GM18498 (cell line): ENCODE measurements around the gene FBLN2.

Source experiments
- ATAC-seq: cut with Tn5 transposase; IDR thresholded peaks from one replicate; pipeline ENCODE4 v1.9.1; 2021; ENCODE audit warnings: mild to moderate bottlenecking, moderate library complexity; ENCODE audit not compliant: unreplicated experiment

The FBLN2 gene

DNA sequence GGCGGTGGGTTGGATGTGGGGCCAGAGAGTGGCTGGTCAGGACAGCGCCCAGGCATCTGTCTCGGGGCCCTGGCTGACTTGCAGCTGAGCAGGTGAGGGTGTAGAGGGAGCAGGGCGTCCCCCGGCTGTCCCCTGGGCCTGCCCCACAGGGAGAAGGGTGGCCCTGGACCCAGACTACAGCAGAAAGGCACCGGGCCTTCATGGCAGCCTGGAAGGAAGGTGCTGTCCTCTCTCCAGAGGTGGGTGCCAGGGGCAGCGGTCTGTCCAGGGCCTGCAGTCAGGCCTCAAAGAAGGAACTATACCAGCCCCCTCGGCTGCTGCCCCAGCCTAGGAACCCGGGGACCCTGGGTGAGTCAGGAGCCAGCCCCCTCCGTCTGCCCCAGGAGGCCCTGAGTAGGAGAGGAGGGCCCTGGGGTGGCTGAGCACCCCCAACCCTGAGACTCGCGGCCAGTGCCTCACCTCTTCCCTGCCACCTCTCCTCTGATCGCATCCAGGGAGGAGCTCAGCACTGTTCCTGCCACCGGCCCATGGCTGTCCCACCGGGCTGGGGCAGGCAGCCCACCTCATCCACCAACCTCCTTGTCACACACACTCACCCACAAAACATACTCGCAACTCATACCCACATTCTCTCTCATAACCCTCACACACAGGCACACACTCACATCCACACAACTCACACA lies 133.5 kb downstream of the FBLN2 start:
- no peak for ATAC-seq

DNA sequence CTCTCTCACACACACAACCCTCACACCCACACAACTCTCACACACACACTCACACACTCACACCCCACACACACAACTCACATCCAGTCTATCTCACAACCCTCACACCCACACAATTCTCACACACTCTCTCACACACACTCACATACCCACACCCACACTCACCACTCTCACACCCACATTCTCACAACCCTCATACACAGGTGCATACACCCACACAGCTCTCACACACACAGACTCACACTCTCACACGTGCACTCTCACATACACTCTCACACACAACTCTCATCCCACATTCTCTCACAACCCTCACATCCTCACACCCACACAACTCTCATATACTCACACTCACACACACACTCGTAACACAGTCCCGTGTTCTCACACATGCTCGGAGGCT lies 134.4 kb downstream of the FBLN2 start:
- no peak for ATAC-seq

DNA sequence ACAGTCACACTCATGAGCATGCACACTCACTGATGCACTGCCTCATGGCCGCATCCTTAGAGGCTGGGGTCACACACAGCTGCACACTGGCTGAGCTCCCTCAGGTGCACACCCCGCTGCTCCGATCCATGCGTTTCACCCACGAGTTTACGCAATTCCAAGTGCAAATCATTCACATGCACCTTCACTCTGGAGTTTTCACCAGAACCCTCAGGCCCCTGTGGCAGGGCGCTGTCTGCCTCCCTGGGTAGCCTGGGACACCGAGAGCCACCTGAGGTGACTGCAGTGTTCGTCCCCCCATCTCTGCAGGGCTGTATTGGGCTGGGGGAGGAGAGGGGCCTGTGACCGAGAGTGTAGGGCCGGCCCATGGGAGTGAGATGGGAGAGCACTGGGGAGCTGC lies 134.8 kb downstream of the FBLN2 start:
- no peak for ATAC-seq

DNA sequence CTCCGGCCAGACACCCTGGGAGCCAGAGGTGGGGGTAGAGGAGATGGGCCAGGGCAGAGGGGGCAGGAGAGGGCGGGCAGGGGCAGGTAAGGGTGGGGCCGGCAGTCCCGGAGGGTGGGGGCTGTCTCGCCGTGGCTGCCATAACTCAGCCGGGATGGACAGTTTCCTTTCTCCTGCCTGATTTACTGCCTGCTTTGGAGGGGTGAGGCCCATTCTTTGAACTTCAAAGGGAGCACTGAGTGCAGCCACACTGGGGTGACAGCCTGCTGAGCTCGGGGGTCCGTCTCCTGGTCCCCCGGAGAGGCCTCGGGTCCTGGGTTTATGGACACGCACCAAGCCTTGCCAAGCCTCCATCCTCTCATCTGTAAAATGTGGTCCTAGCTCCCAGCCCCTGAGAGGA lies 135.4 kb downstream of the FBLN2 start:
- ATAC-seq, result no peak

DNA sequence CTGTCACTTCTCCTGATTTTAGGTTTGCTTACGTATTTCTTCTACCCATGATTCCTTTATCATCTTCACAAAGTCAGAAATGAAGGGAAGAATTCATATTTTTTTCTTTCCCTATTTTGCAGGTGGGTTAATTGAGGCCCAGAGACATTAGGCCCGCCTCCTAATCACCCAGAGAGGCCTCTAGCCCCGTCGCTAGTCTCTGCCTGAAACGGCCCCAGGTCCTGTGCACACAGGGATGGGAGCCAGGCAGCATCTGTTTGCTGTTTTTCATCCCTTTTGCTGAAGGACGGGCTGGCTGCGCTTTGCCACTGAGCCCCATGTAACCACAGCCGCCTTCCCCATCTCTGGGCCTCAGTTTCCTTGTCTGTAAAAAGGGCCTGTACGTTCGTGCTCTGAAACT lies 135.9 kb downstream of the FBLN2 start:
- no peak for ATAC-seq

DNA sequence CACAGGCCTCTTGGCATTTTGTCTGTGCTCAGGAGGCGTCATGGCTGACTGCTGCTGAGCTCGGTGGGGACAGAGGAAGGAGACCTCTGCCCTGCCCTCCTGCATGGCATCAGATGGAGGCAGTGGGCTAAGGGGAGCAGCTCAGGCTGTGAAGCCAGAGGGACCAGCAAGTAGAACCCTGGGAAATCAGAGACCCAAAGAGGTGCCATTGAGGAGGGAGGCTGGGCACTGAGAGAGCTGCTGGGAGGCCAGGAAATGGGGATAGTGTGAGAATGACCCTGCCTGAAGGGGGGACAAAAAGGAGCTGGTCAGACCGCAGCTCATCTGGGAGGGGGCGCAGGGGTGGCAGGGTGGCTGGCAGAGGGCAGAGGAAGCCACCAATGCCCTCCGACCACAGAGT lies 136.8 kb downstream of the FBLN2 start:
- ATAC-seq, result no peak

DNA sequence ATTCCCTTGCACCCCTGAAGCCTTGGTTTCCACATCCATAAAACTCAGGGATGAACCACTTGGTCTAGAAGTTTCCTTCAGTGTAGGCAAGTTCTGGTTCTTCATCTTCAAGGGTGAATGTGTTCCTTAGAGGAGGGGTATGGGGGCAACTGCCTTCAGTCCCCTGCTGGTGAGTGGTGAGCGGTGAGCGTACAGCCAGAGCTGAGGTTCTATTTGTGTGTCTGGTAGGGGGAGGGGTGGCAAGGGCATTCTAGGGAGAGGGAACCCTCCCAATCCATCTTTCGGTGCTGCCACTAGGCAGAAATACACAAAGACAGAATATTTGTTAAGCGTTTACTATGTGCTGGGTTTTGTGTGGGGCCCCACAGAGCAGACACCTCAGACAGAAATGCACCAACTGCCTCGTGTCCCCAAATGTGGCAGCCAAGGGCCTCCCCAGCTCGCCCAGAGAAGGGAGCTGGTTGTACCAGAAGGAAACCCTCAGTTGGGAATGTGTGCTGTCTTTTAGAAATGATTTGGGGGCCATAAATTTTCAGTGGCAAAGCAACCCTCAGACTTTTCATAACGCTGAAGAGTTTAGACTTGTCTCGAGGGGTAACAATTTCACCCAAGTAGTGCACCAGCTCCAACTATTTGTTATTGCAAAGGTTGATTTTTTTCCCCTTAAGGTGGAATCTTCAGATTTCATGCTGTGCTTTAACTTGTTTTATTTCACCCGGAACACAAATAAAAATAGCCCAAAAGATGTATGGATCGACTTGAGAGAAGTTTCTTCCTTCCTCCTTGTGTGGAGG lies 137.6 kb downstream of the FBLN2 start:
- no peak for ATAC-seq

DNA sequence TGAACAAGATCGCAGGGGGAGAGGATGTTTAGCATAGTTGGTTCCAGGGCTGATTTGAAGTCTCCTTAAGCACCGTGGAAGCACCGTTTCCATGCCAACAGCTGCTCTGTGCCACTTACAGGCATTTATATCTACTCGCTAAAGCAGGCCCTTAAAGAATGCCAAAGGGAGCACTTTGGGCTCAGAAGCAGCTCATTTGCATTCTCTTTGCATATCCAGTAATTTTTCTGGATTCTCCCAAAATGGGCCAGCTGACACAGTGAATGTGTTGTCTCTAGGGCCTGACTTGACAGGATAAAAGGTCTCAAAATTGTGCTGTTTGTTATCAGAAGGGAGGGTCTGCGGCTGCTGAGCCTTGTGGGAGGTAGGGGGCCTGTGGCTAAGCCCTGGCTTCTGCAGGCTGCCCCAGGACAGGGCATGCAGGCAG lies 138.6 kb downstream of the FBLN2 start:
- no peak for ATAC-seq
